Measurements from ENCODE around the gene LRP5.
"Not testable (repeated sequence)": the region's sequence is repeated elsewhere in the genome, so short reads cannot be mapped to it uniquely, and the experiment has no call there.

Gene LRP5

DNA sequence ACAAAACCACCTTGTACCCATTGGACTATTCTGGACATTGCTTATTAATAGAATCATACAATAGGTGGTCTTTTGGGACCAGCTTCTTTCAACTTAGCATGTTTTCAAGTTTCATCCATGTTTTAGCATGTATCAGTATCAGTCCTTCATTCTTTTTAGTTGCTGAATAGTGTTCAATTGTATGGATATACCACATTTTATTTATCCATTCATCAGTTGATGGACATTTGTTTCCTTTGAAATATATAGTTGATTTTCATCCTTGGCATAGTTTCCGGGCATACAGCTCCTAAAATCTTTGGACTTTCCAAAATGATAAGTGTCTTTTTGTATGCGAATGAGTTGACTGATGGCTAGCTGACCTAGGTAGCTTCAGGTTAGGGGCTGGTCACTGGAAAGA is 160.4 kb downstream of the LRP5 start:
- FAIRE-seq (no peak), DNase-seq (ENCODE audit: extremely low spot score, insufficient read length, low read depth) (no peak)

DNA sequence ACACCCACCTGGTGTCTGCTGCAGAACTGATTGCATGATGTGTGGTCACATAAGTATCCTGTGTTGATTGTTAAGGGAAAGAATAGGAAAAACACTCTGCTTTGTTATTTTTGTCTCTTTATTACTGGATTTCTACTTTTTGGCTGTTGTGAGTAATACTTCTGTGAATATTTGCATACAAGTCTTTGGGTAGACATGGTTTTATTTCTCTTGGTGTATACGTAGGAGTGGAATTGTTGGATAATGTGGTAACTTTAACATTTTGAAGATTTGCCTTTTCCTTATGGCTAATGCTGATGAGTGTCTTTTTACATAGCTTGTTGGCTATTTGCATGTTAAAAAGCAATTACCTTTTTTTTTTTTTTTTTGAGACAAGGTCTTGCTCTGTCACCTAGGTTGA is 161.3 kb downstream of the LRP5 start:
- DNase-seq (ENCODE audit: extremely low spot score, insufficient read length, low read depth) = no peak
- no peak for FAIRE-seq

DNA sequence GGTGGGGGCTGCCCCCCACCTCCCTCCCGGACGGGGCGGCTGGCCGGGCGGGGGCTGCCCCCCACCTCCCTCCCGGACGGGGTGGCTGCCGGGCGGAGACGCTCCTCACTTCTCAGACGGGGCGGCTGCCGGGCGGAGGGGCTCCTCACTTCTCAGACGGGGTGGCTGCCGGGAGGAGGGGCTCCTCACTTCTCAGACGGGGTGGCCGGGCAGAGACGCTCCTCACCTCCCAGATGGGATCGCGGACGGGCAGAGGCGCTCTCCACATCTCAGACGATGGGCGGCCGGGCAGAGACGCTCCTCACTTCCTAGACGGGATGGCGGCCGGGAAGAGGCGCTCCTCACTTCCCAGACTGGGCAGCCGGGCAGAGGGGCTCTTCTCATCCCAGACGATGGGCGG is 163.2 kb downstream of the LRP5 start:
- not testable (repeated sequence) for DNase-seq (ENCODE audit: extremely low spot score, insufficient read length, low read depth); FAIRE-seq

DNA sequence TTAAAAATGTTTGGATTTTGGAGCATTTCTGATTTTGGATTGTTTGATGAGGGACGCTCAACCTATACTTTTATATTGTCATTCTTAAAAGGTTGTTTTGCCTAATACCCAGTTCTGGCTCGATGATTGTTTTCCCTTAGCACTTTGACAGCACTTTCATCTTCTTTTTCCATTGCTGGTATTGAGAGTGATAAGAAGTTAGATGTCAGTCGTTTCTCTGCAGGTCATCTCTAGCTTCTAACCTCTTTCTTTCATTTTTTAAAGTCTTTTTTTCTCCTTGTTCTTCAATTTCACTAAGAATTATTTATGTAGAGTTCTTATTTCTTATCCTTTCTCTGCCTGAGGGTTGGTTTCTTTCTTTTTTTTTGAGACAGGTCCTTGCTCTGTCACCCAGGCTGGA is 167.0 kb downstream of the LRP5 start:
- DNase-seq (ENCODE audit: extremely low spot score, insufficient read length, low read depth) = no peak
- no peak for FAIRE-seq

DNA sequence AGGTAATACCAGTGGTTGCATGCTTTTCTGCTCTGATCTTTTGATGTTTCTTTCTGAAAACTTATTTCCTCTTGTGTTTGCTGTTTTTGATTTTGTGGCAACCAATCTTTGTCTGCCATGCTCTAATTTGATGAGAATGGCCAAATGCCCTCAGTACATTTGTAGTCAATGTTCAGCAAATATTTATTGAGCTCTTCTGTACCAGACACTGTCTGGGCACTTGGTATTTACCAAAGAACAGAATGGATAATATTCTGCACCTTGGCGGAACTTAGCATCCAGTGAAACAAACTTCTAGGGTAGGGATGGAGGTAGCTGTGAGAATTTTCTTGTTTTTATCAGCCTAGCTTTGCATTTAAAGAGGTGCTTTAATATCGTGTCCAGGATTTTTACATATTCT is 167.8 kb downstream of the LRP5 start:
- FAIRE-seq = no peak
- DNase-seq (ENCODE audit: extremely low spot score, insufficient read length, low read depth) = no peak

DNA sequence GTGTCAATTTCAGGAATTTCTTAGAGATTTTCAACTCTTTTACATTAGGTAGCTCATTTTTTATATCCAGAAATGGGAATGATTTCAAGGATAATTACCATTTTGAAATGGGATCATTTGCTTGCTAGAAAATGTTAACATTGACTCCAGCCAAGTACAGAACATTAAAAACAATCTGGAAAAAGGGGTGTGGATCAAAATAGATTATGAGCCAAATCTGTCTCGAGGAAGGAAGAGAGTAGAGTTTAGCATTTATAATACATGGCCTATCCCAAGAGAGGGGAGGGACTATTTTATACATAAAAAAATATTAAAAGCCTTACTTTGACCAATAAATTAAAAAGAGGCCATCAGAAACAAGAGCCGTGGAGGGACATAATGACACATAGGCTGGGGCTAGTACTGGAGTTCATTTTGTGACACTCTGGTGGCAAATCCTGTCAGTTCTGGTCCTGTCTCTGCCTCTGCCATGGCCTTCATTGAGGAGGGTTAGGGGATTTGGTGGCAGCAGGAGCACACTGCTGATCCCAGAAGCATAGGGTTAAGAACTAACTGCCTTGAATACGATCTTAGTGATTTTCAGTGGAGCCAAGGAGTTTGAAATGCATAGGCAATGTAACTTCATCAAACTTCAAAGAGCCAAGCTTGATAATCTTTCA is 168.6 kb downstream of the LRP5 start:
- DNase-seq (ENCODE audit: extremely low spot score, insufficient read length, low read depth) (no peak), FAIRE-seq (no peak)

DNA sequence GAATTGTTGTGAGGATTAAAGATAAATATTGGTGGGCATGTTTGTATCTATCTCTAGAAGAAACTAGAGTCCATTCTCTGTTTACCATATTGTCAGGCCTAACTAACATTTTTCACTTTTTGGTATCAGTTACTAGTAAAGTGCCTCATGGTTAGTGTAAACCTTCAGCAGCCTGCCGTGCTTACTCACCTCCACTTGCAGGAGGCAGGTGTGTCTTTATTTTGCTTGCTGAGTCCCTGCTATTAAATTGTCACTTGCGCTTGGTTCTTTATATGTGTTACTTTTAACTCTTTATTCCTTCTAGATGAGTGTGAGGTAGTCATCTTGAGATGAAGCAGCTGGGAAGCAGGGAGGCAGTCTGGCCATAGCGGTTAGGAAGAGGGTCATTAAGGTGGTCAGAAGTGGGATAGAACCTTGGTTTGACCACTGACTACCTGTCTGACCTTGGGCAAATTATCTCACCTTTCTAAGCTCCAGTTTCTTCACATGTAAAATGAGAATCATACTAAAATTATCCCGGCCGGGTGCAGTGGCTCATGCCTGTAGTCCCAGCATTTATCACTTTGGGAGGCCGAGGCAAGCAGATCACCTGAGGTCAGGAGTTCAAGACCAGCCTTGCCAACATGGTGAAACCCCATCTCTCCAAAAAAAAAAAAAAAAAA is 169.3 kb downstream of the LRP5 start:
- DNase-seq (ENCODE audit: extremely low spot score, insufficient read length, low read depth) (no peak), FAIRE-seq (no peak)

DNA sequence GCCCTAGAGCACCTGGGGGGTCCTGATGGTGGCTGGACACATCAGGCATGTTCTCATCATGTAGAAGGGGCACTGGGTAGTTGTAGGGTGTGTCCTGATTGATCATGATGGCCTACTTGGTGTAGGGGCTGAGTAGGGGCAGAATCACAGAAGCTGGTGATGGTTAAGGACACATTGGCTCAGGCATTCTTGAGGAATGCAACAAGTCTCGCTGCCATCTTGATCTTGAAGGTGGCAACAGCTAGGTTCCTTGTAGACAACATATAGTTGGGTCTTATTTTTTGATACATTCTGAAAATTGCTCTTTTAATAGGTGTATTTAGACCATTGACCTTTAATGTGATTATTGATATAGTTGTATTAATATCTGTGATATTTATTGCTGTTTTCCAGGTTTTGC is 176.2 kb downstream of the LRP5 start:
- no peak for DNase-seq (ENCODE audit: extremely low spot score, insufficient read length, low read depth)
- FAIRE-seq = no peak

DNA sequence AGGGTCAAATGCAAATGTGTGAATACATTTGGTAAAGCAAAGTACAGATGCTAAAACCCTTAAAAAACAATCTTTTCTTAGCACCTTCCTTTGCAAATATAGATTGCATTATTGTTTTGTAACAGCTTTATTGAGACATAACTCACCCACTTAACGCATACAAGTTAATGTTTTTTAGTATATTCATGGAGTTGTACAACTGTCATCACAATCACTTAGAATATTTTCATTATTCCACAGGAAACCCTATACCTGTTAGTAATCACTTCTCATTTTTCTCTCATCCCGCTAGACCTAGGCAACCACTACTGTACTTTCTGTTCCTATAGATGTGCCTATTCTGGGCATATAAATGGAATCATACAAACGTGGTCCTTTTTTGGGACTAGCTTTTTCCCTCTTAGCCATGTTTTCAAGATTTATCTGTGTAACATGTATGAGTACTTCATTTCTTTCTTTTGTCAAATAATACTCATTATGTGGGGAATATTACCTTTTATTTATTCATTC is 182.9 kb downstream of the LRP5 start:
- no peak for FAIRE-seq

DNA sequence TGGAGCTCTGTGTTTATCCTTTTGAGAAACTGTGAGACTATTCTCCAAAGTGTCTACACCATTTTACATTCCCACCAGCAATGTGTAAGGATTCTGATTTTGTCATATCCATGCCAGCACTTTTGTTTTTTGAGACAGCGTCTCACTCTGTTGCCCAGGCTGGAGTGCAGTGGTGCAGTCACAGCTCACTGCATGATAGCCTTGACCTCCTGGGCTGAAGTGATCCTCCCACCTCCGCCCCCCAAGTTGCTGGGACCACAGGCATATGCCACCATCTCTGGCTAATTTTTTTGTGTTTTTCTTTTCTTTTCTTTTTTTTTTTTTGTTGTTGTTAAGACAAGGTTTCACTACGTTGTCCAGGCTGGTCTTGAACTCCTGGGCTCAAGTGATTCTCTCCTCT is 183.5 kb downstream of the LRP5 start:
- DNase-seq (ENCODE audit: extremely low spot score, insufficient read length, low read depth) (no peak), FAIRE-seq (no peak)

More for the DNA sequence above, 182.9 kb downstream of the LRP5 start:
- no peak for DNase-seq (ENCODE audit: extremely low spot score, insufficient read length, low read depth)

DNA sequence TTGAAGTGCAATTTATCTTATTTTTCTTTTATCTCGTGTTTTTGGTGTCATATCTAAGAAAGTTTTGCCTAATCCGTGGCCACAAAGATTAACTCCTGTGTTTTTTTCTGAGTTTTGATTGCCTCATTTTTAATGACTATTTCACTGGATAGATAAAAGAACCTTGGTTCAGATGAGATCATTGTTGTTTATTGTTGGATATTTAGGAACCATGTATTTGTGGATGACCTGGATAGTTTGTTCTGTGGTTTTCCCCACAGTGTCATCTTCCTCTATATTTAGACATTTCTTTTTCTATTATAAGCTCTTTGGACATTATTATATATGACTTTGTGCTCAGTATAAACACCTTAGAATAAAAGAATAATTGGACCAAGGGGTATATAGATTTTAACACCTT is 185.4 kb downstream of the LRP5 start:
- FAIRE-seq = no peak
- DNase-seq (ENCODE audit: extremely low spot score, insufficient read length, low read depth) = no peak

DNA sequence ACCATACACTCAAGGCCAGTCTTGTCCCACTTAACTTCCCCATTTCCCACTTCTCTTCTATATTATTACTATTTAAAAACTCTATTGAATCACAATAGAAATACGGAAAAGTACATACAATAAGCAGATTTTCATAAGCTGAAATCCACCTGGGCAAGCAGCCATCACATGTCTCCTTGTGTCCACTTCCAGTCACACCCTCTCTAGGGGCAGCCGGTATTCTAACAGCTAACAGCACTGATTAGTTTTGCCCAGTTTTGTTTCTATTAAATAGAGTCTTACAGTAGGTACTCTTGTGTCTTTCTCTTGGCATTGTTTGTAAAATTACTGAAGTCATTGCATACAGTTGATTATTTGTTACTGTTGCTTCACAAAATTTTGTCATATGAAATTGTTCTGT is 185.9 kb downstream of the LRP5 start:
- DNase-seq (ENCODE audit: extremely low spot score, insufficient read length, low read depth) (no peak), FAIRE-seq (no peak)
